Mesothelial cell of epicardium (in vitro differentiated cells): Measurements from ENCODE around the gene SEMA4D. TPM values are rescaled to one million over a fixed set of nuclear protein-coding genes. Genes with fewer than 3 reads are reported as not detected.

ENCODE experiments used
- DNase-seq, 2 experiments: peaks; one replicate each; pipeline ENCODE4 v3.0.0; 2021; ENCODE audit warnings: low spot score in 2 of 2; ENCODE audit not compliant: unreplicated experiment in 2 of 2
- H3K27ac Mint-ChIP-seq: 2 replicates; pipeline ENCODE4 v1.8.0; 2021; ENCODE audit warnings: mixed read lengths
- H3K27me3 Mint-ChIP-seq: 2 replicates; pipeline ENCODE4 v1.8.0; 2021; ENCODE audit warnings: low read depth, mixed read lengths
- H3K36me3 Mint-ChIP-seq: 2 replicates; pipeline ENCODE4 v1.8.0; 2021; ENCODE audit warnings: mixed read lengths
- H3K4me1 Mint-ChIP-seq: 2 replicates; pipeline ENCODE4 v1.8.0; 2021; ENCODE audit warnings: mixed read lengths
- H3K4me3 Mint-ChIP-seq: 2 replicates; pipeline ENCODE4 v1.8.0; 2021; ENCODE audit warnings: mild to moderate bottlenecking, moderate library complexity, mixed read lengths
- H3K9me3 Mint-ChIP-seq: 2 replicates; pipeline ENCODE4 v1.8.0; 2021; ENCODE audit warnings: mixed read lengths
- CTCF ChIP-seq: fragments of 200-600 bp; sonication (generic); IDR thresholded peaks from one replicate; pipeline ENCODE4 v1.5.0; 2021; ENCODE audit warnings: antibody characterized with exemption; ENCODE audit not compliant: unreplicated experiment
- total RNA-seq: library from RNA; stranded (reverse); gene quantifications from 3 replicates; pipeline ENCODE4 v1.2.1, GENCODE V29; 2021

SEMA4D gene
- total RNA-seq, 1 donor from 2014 or later = 44.7 TPM

GRCh38 chr9:89528131-89528530, 30.2 kb upstream of the SEMA4D start:
- Mint-ChIP-seq H3K27me3 (peaks cover 1% of the 10 kb centered on the region), H3K4me1 (peaks cover 15% of the 10 kb centered on the region), H3K4me3 (no peak overlapping the region), H3K36me3 (no peaks in the 10 kb centered on the region), H3K9me3 (peaks cover 22% of the 10 kb centered on the region), H3K27ac (no peak overlapping the region)
- no peak for DNase-seq
- TF ChIP-seq CTCF = no peak

- H3K4me3 Mint-ChIP-seq = no peak overlapping the region
- H3K9me3 Mint-ChIP-seq = peaks cover 22% of the 10 kb centered on the region
- no peak for TF ChIP-seq CTCF
- DNase-seq = no peak
- peaks cover 1% of the 10 kb centered on the region for H3K27me3 Mint-ChIP-seq
- H3K36me3 Mint-ChIP-seq = no peaks in the 10 kb centered on the region
- no peak overlapping the region for H3K27ac Mint-ChIP-seq
- peaks cover 15% of the 10 kb centered on the region for H3K4me1 Mint-ChIP-seq
These were observed 29.2 kb upstream of the SEMA4D start for GRCh38 chr9:89527084-89527483.

- no peak for TF ChIP-seq CTCF
- no peaks in the 10 kb centered on the region for H3K36me3 Mint-ChIP-seq
- no peak overlapping the region for H3K4me3 Mint-ChIP-seq
- no peak for DNase-seq
- peaks cover 15% of the 10 kb centered on the region for H3K4me1 Mint-ChIP-seq
- H3K27ac Mint-ChIP-seq = no peak overlapping the region
- peaks cover 22% of the 10 kb centered on the region for H3K9me3 Mint-ChIP-seq
- H3K27me3 Mint-ChIP-seq = peaks cover 1% of the 10 kb centered on the region
These were observed 28.8 kb upstream of the SEMA4D start for GRCh38 chr9:89526667-89527066.

GRCh38 chr9:89525446-89526374, 27.8 kb upstream of the SEMA4D start:
- no peaks in the 10 kb centered on the region for H3K36me3 Mint-ChIP-seq
- H3K4me1 Mint-ChIP-seq = peaks cover 15% of the 10 kb centered on the region
- H3K27ac Mint-ChIP-seq = peak overlapping the region; percentile 3
- no peak overlapping the region for H3K4me3 Mint-ChIP-seq
- TF ChIP-seq CTCF = no peak
- DNase-seq = no peak
- H3K27me3 Mint-ChIP-seq = peaks cover 1% of the 10 kb centered on the region
- peaks cover 18% of the 10 kb centered on the region for H3K9me3 Mint-ChIP-seq

GRCh38 chr9:89524963-89525362, 27.1 kb upstream of the SEMA4D start:
- no peak for DNase-seq
- no peak overlapping the region for H3K4me3 Mint-ChIP-seq
- peaks cover 15% of the 10 kb centered on the region for H3K9me3 Mint-ChIP-seq
- no peak for TF ChIP-seq CTCF
- H3K4me1 Mint-ChIP-seq = peaks cover 15% of the 10 kb centered on the region
- H3K27ac Mint-ChIP-seq = no peak overlapping the region
- no peaks in the 10 kb centered on the region for H3K36me3 Mint-ChIP-seq
- peaks cover 1% of the 10 kb centered on the region for H3K27me3 Mint-ChIP-seq
